PFSK-1 (cell line): ENCODE results near the gene SLC24A3.

Source experiments
- FOXP2 ChIP-seq: optimal IDR thresholded peaks from 2 replicates; pipeline ENCODE3; 2011; ENCODE audit warnings: borderline replicate concordance, control low read depth, inconsistent platforms; ENCODE audit not compliant: insufficient read depth; ENCODE audit errors: extremely low read length, extremely low read depth
- POLR2AphosphoS5 ChIP-seq: IDR thresholded peaks from 2 replicates; pipeline ENCODE4 v1.6.1; 2012; ENCODE audit warnings: low read depth, mild to moderate bottlenecking, control low read depth, low read length, moderate library complexity
- SIN3A ChIP-seq: IDR thresholded peaks from 2 replicates; pipeline ENCODE4 v1.6.1; 2012; ENCODE audit warnings: mild to moderate bottlenecking, low read length, moderate library complexity, borderline replicate concordance; ENCODE audit not compliant: insufficient read depth
- TAF1 ChIP-seq: IDR thresholded peaks from 2 replicates; pipeline ENCODE4 v1.6.1; 2012; ENCODE audit warnings: low read length, control low read depth, borderline replicate concordance; ENCODE audit not compliant: insufficient read depth
- TF ChIP-seq, protein P1 (sequence below), 2 experiments: IDR thresholded peaks; 2 replicates each; pipeline versions ENCODE4 v1.6.1 to v1.8.0; 2011 to 2012; ENCODE audit warnings: low read depth in 2 of 2, low read length in 2 of 2, control low read depth in 1 of 2, inconsistent platforms in 1 of 2, mild to moderate bottlenecking in 1 of 2, moderate library complexity in 1 of 2; ENCODE audit not compliant: insufficient read depth in 1 of 2

SLC24A3 gene

DNA sequence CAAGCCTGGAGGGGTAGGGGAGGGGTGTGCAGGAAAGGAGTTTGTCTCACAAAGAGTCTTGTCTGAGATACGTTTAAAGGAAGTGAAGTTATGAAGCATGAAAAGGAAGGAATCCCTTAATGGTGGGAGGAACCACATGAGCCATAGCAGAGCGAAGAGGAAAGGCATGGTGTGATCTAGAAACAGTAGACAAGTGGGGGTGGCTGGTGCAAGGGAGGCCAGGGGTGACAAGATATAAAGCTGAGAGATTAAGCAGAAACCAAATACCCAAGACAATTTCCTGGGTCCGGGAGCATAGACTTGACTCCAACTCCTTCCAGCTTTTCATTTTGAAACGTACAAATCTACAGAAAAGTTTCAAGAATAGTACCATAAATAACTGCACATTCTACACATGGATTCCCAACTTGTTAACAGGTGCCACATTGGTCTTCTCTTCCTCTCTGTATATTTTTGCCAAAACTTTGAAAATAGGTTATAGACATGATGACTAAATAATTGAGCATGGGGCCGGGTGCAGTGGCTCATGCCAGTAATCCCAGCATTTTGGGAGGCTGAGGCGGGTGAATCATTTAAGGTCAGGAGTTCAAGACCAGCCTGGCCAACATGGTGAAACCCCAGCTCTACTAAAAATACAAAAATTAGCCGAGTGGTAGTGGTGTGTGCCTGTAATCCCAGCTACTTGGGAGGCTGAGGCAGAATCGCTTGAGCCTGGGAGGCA lies 211.6 kb downstream of the SLC24A3 start:
- TF ChIP-seq SIN3A (no peak), TAF1 (no peak), FOXP2 (no peak), POLR2AphosphoS5 (no peak)
- TF ChIP-seq, protein P1, sequence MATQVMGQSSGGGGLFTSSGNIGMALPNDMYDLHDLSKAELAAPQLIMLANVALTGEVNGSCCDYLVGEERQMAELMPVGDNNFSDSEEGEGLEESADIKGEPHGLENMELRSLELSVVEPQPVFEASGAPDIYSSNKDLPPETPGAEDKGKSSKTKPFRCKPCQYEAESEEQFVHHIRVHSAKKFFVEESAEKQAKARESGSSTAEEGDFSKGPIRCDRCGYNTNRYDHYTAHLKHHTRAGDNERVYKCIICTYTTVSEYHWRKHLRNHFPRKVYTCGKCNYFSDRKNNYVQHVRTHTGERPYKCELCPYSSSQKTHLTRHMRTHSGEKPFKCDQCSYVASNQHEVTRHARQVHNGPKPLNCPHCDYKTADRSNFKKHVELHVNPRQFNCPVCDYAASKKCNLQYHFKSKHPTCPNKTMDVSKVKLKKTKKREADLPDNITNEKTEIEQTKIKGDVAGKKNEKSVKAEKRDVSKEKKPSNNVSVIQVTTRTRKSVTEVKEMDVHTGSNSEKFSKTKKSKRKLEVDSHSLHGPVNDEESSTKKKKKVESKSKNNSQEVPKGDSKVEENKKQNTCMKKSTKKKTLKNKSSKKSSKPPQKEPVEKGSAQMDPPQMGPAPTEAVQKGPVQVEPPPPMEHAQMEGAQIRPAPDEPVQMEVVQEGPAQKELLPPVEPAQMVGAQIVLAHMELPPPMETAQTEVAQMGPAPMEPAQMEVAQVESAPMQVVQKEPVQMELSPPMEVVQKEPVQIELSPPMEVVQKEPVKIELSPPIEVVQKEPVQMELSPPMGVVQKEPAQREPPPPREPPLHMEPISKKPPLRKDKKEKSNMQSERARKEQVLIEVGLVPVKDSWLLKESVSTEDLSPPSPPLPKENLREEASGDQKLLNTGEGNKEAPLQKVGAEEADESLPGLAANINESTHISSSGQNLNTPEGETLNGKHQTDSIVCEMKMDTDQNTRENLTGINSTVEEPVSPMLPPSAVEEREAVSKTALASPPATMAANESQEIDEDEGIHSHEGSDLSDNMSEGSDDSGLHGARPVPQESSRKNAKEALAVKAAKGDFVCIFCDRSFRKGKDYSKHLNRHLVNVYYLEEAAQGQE (IDR thresholded peaks at IDR 0.05; ENCODE audit: insufficient read depth in 1 of 2, low read depth in 2 of 2, low read length in 2 of 2), result no peak

DNA sequence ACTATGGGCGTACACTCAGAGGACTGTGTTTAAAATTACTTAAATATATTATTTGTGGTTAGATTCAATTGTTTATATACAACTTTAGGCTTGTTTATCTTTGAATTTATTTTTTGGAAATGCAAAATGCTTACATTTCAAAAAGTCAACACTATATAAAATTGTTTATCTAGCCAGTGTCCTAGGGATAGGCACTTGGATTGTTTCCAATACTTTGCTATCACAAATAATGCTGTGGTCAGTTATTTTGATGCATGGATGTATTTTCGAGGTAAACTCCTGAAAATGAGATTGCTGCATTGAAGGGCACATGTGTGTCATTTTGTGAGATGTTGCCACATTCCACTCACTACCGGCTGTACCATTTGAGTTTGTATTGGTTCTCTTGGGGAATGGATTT lies 213.9 kb downstream of the SLC24A3 start:
- no peak for TF ChIP-seq POLR2AphosphoS5
- no peak for TF ChIP-seq SIN3A
- TF ChIP-seq, protein P1 (IDR thresholded peaks at IDR 0.05; ENCODE audit: insufficient read depth in 1 of 2, low read depth in 2 of 2, low read length in 2 of 2), result no peak
- TF ChIP-seq FOXP2, result no peak
- TF ChIP-seq TAF1, result no peak

DNA sequence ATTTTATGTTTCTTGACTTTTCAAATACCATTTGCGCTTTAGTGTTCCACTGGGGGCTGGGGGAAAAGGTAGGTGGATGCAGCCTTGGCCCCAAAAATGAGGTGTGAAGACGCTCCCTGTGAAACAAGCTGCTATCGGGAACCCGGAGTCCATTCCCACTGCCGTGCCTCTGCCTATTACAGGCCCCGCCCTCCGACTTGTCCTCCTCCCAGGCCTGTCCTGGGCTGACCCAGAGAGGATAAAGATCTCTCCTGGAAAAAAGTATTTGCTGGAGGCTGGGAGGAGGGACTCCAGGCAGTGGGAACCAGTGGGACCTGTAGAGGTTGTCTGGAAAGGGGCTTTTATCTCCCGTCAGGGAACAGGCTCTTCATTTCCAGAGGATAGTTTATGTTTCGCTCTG lies 215.0 kb downstream of the SLC24A3 start:
- TF ChIP-seq TAF1 (no peak), POLR2AphosphoS5 (no peak), FOXP2 (no peak), SIN3A (no peak)
- TF ChIP-seq, protein P1 (IDR thresholded peaks at IDR 0.05; ENCODE audit: insufficient read depth in 1 of 2, low read depth in 2 of 2, low read length in 2 of 2), result no peak

DNA sequence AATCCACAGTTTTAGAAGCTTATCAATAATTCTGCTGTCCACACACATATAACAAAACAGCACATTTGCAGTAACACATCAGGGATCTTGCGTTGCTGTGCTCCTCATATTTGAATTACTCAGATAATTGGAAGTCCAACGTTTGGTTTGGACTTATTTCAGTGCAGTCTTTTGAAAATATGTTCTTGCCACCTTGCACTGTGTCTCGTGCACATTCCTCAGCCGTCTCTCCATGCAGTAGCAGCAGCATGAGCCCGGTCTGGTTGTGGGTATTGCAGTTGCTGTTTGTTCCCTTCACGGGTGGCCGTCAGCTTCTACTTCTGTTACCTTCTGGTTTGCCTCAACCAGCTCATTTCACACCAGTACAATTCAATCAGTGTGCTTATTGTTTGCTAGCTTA lies 215.5 kb downstream of the SLC24A3 start:
- TF ChIP-seq SIN3A, result no peak
- TF ChIP-seq, protein P1 (IDR thresholded peaks at IDR 0.05; ENCODE audit: insufficient read depth in 1 of 2, low read depth in 2 of 2, low read length in 2 of 2), result no peak
- no peak for TF ChIP-seq TAF1
- TF ChIP-seq FOXP2, result no peak
- no peak for TF ChIP-seq POLR2AphosphoS5
